Stomach (tissue), 9 donors: ENCODE measurements around the gene GIMAP8. TPM values are rescaled to one million over a fixed set of nuclear protein-coding genes. Genes with fewer than 3 reads are reported as not detected.

Experiments
- DNase-seq, 2 donors: peaks; one replicate each; pipeline versions ENCODE4 v3.0.0 to v3.0.0-alpha.2; 2013 to 2019
- H3K27ac ChIP-seq, 5 donors: fragments of 200-600 bp in 4 of 5; sonication (generic) in 4 of 5; one replicate each; pipeline ENCODE4 v1.5.1; 2013 to 2019; ENCODE audit warnings: mild to moderate bottlenecking in 1 of 5, moderate library complexity in 1 of 5
- H3K27me3 ChIP-seq, 3 donors: fragments of 200-600 bp; sonication (generic); one replicate each; pipeline ENCODE4 v1.5.1; 2017 to 2019; ENCODE audit warnings: mixed run types in 1 of 3
- H3K36me3 ChIP-seq, 4 donors: fragments of 200-600 bp; sonication (generic); 1 replicate in 3 of 4; 2 replicates in 1 of 4; pipeline ENCODE4 v1.5.1; 2016 to 2019
- H3K4me1 ChIP-seq, 4 donors: fragments of 200-600 bp; sonication (generic); one replicate each; pipeline ENCODE4 v1.5.1; 2016 to 2019
- H3K4me3 ChIP-seq, 4 donors: fragments of 200-600 bp; sonication (generic) in 3 of 4; one replicate each; pipeline ENCODE4 v1.5.1; 2016 to 2019; ENCODE audit warnings: mild to moderate bottlenecking in 1 of 4
- H3K9me3 ChIP-seq, 4 donors: fragments of 200-600 bp; sonication (generic); one replicate each; pipeline ENCODE4 v1.5.1; 2016 to 2019
- CTCF ChIP-seq, 7 experiments: fragments of 450-650 bp in 4 of 7; fragments of 200-600 bp in 3 of 7; sonication (generic) in 3 of 7; IDR thresholded peaks; one replicate each; pipeline ENCODE4 v1.5.1; 2016 to 2019; ENCODE audit warnings: antibody characterized with exemption in 7 of 7, control low read depth in 2 of 7, mild to moderate bottlenecking in 1 of 7
- EP300 ChIP-seq: sonication (generic); formaldehyde crosslinking; IDR thresholded peaks from one replicate; pipeline ENCODE4 v1.6.1; 2017; ENCODE audit warnings: antibody characterized with exemption
- POLR2A ChIP-seq, 4 donors: fragments of 450-650 bp; IDR thresholded peaks; one replicate each; pipeline ENCODE4 v1.6.1; 2016; ENCODE audit warnings: antibody characterized with exemption in 4 of 4, control low read depth in 2 of 4, mild to moderate bottlenecking in 1 of 4, moderate library complexity in 1 of 4
- POLR2AphosphoS5 ChIP-seq, 3 donors: sonication (generic); formaldehyde crosslinking; IDR thresholded peaks; one replicate each; pipeline ENCODE4 v1.6.1; 2016; ENCODE audit warnings: antibody characterized with exemption in 3 of 3
- WGBS, 5 donors: extraction: QIAGEN DNeasy Blood & Tissue Kit in 3 of 5; methylation state at CpG; one replicate each; pipeline versions ENCODE4 v1.1.5 to v1.1.7; 2013 to 2018; 5-methylcytosine and 5-hydroxymethylcytosine counted together
- intact Hi-C: fragments of 100-400 bp; cut with DNase I; formaldehyde crosslinking; loops from one replicate; pipeline ENCODE4 v1.15.1; 2023; ENCODE audit warnings: low total_unique reads
- polyA plus RNA-seq, 3 donors: library from polyadenylated mRNA; stranded (reverse); fragments of 200-250 nt; gene quantifications; one replicate each; pipeline ENCODE4 v1.2.3, GENCODE V29; 2013
- total RNA-seq, 5 donors: library from RNA; depleted of rRNA; stranded (reverse); fragments of >200 nt; gene quantifications; one replicate each; pipeline versions ENCODE4 v1.1.0 to v1.2.3, GENCODE V29; 2014 to 2016
- donor health status: healthy with polysubstance abuse.
- donor health status: Bipolar disorder and iron deficiency.
- donor health status: healthy.

GIMAP8 gene
- total and polyA plus RNA-seq, 8 donors, result under 0.01 to 8.3 (median 2.9) TPM

DNA sequence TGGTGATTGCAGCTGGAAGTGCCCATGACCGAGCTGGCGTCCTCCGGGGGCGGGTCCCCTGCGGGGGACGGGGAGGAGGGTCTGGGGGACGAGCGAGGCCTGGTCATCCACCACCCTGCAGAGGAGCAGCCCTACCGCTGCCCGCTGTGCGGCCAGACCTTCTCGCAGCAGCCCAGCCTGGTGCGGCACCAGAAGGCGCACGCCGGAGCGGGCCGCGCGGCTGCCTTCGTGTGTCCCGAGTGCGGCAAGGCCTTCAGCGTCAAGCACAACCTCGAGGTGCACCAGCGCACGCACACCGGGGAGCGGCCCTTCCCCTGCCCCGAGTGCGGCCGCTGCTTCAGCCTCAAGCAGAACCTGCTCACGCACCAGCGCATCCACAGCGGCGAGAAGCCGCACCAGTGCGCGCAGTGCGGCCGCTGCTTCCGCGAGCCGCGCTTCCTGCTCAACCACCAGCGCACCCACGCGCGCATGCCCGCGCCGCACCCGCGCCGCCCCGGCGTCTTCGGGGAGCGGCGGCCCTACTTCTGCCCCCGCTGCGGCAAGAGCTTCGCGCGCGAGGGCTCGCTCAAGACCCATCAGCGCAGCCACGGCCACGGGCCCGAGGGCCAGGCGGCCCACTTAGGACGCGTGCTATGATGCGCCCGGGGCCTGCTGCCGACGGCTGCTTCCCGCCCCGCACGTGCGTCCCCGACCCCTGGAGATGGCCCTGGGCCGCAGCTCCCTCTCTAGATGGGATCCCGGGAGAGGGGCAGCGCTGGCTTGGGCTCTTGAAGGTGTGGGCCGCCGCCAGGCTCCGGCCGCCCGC lies 42.6 kb upstream of the GIMAP8 start:
- Histone ChIP-seq H3K9me3 (no peaks in the 10 kb centered on the region), H3K4me3 (peak overlapping the region in 1 of 4 donors; percentile 78), H3K36me3 (peaks cover 6 to 51% (median 37%) of the 10 kb centered on the region in 4 donors), H3K27ac (peak overlapping the region; percentile 2 to 99 (median 93)), H3K4me1 (peaks cover 37 to 50% (median 42%) of the 10 kb centered on the region in 4 donors), H3K27me3 (no peaks in the 10 kb centered on the region)
- no peak for TF ChIP-seq POLR2AphosphoS5 (IDR thresholded peaks at IDR 0.05)
- no peak for TF ChIP-seq CTCF (IDR thresholded peaks at IDR 0.05)
- no peak for TF ChIP-seq POLR2A (IDR thresholded peaks at IDR 0.05)
- no peak for TF ChIP-seq EP300
- WGBS, 5 donors, result 95 to 98% (median 96%) methylated on average over 43 to 91 of the region's 91 CpGs
- DNase-seq, result no peak
- intact Hi-C loops, result no loop called here

DNA sequence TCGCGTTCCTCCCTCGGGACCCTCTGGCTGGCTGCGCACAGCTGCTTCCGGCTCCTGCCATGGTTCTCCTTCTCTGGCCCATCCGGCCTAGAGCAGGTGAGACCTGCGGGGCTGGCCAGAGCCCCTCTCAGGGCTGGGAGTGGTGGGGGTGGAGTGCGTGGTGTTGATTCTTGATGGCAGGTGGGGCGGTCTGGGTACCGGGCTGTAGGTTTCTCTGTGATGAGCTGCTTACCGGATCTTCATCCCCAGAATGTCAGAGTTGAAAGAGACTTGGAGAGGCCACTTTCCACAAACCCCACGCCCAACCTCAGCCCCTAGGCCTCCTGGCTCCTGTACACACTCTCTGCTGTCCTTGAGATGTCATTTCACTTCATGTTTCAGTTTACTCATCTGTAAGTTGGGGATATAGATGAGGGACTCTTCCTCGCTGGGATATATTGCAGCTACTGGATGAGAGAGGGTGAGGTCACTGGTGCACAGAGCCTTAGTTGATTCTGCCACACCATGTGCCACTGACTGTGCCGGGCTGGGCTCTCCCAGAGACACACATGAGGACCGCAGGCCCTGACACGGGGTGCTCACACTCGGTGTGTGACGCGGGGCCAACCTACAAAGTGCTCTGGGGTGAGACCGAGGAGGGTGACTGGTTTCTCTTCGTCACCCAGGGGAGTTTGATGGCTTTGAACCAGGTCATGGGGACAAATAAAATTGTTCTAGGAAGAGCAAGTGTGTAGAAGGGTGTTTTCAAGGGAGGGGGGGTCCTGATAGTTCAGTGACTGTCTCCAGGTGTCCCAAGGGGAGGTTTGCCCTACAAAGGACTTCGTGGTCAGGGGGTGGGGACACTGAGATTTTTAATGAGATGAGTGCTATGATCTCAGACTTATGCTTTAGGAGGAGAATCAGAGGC lies 41.8 kb upstream of the GIMAP8 start:
- H3K9me3 ChIP-seq, result no peaks in the 10 kb centered on the region
- H3K27ac ChIP-seq, result peak overlapping the region in 3 of 5 donors; percentile 25 to 98 (median 32)
- TF ChIP-seq POLR2AphosphoS5 (IDR thresholded peaks at IDR 0.05) (no peak), POLR2A (IDR thresholded peaks at IDR 0.05) (no peak), EP300 (no peak), CTCF (IDR thresholded peaks at IDR 0.05) (no peak)
- no peak overlapping the region for H3K4me3 ChIP-seq
- 85 to 93% (median 91%) methylated on average over 17 to 22 of the region's 22 CpGs for WGBS, 5 donors
- no peaks in the 10 kb centered on the region for H3K27me3 ChIP-seq
- DNase-seq, result no peak
- peaks cover 6 to 51% (median 38%) of the 10 kb centered on the region in 4 donors for H3K36me3 ChIP-seq
- H3K4me1 ChIP-seq, result peaks cover 28 to 41% (median 35%) of the 10 kb centered on the region in 4 donors
- intact Hi-C loops, result no loop called here

- DNase-seq, result no peak
- peak overlapping the region in 2 of 5 donors; percentile 32 to 98 for H3K27ac ChIP-seq
- WGBS, 5 donors, result 73 to 80% (median 78%) methylated on average over 6 to 10 of the region's 10 CpGs
Observed at GRCh38 chr7:150409300-150410030, 41.0 kb upstream of the GIMAP8 start.

More at GRCh38 chr7:150409300-150410030, 41.0 kb upstream of the GIMAP8 start:
- no peak for TF ChIP-seq POLR2AphosphoS5 (IDR thresholded peaks at IDR 0.05)
- no peak for TF ChIP-seq CTCF (IDR thresholded peaks at IDR 0.05)
- no peak for TF ChIP-seq EP300
- no peak for TF ChIP-seq POLR2A (IDR thresholded peaks at IDR 0.05)
- Histone ChIP-seq H3K27me3 (no peaks in the 10 kb centered on the region), H3K4me3 (no peak overlapping the region), H3K4me1 (peaks cover 20 to 33% (median 27%) of the 10 kb centered on the region in 4 donors), H3K9me3 (no peaks in the 10 kb centered on the region), H3K36me3 (peaks cover 6 to 51% (median 38%) of the 10 kb centered on the region in 4 donors)
- intact Hi-C loops, result loop anchor here (10.0 kb wide), 1 partner anchor 45 kb away; the partner anchor contains the start of gene REPIN1
